ENCODE measurements around the gene SYNGR3. TPM values are rescaled to one million over a fixed set of nuclear protein-coding genes. Genes with fewer than 3 reads are reported as not detected.
A peak's percentile ranks its signal among the peaks of the same experiment; 100 is the strongest.

Gene SYNGR3
- polyA plus RNA-seq, 4 donors: 1.2 to 2.6 (median 2.3) TPM

GRCh38 chr16:2037115-2037514 is 47.3 kb downstream of the SYNGR3 start:
- no peak for DNase-seq (ENCODE audit: low read depth in 4 of 4, low spot score in 3 of 4)

DNA sequence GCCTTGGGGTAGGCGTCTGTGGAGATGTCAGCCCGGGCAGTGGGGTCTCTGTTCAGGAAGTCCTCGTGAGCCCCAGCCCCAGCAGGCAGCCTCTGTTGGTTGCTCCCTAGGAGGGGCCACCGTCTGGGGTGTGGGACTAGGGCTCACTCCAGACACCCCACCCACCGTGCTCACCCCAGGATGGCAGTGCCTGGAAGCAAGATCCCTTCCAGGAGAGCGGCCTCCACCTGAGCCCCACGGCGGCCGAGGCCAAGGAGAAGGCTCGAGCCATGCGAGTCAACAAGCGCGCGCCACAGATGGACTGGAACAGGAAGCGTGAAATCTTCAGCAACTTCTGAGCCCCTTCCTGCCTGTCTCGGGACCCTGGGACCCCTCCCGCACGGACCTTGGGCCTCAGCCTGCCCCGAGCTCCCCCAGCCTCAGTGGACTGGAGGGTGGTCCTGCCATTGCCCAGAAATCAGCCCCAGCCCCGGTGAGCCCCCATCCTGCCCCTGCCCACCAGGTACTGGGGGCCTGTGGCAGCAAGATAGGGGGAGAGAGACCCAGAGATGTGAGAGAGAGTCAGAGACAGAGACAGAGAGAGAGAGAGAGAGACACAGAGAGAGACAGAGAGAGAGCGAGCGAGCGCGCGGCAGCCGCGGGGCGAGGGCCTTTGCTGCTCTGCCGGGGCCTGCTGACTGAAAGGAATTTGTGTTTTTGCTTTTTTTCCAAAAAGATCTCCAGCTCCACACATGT is 48.0 kb downstream of the SYNGR3 start:
- DNase-seq (ENCODE audit: low read depth in 4 of 4, low spot score in 3 of 4): no peak

DNA sequence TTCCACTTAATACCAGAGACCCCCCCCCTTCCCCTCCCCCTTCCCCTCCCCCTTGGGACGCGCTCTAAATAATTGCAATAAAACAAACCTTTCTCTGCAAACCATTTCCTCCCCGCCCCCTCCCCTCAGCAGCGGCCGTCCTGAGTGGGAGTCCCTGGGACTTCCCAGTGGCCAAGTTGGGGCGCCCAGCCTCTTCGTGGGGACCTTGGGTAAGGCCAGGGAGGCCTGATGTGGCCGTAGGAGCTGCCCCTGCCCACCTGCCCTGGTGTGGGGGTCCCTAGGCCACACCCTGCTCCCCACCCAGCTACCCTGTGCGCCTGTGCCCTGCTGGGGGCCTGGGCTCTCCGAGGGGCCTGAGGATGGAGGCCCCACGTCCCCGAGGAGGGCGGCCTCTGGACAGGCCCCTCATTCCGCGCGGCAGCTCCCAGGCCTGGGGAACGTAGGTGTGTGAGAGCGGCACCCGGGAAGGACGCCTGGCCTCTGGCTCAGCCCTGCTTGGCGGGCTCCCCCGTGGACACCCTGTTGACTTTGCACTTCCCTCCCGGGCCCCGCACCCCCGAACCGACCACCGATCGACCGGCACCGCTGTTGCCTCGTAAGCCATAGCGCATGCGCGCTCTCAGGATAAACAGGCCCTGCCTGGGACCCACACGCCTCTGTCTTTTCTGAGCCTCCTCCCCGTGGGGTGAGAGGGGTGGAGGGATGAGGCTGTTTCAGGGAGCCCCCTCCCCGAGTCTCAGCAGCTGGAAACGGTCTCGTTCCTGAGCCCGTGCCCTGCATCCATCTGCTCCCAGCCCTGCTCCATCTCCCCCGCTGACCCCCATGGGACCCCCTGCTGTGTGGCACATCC is 48.8 kb downstream of the SYNGR3 start:
- DNase-seq (ENCODE audit: low read depth in 4 of 4, low spot score in 3 of 4): peak in 2 of 4 donors; percentile 58 to 59

DNA sequence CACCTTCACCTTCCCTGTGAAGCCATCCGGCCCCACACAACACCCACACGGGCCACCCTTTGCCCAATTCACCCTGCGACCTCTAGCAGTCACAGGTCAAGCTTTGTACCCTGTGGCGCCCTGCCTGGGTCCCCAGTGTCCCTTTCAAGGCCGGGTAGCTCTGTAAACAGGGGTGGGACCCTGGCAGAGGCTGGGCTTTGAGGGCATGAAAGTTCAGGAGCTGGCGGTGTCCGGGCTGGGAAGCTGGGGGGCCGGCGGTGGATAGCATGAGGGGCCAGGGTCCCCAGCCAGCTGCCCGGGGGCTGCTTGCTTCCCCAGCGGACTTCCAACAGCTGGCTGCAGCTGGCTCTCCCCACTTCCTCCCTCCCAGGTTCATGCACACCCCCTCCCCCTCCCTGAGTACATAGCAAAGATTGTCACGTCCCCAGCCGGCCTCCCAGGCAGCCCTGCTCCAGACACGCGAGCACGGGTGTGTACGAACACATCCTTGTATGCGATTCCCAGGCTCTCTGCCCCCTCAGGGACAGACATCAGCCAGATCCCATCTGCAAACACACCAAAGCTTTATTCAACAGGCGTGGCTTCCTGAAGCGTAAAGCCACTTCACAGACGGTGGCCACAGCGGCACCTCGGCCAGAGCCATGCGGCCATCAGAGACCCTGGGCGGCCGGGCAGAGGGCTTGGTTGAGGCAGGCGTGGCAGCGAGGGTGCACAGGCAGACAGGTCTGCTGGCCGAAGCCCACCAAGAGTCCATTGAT is 49.7 kb downstream of the SYNGR3 start:
- DNase-seq (ENCODE audit: low read depth in 4 of 4, low spot score in 3 of 4): peak; percentile 80 to 91 (median 82)

- no peak for DNase-seq (ENCODE audit: low read depth in 4 of 4, low spot score in 3 of 4)
Observed at GRCh38 chr16:2040041-2040786, 50.4 kb downstream of the SYNGR3 start.

GRCh38 chr16:2040787-2041522 is 51.2 kb downstream of the SYNGR3 start:
- DNase-seq (ENCODE audit: low read depth in 4 of 4, low spot score in 3 of 4): no peak

- DNase-seq (ENCODE audit: low read depth in 4 of 4, low spot score in 3 of 4): no peak
Observed at GRCh38 chr16:2042171-2042985, 52.6 kb downstream of the SYNGR3 start.

- DNase-seq (ENCODE audit: low read depth in 4 of 4, low spot score in 3 of 4): no peak
Observed at GRCh38 chr16:2042986-2043666, 53.4 kb downstream of the SYNGR3 start.

Other genes with a start within 250 kb of the SYNGR3 start
- 10 to 100 TPM; 23.2 to 49.8 (median 24.3) TPM for gene NME3, start 218.4 kb upstream of the SYNGR3 start, polyA plus RNA-seq (ENCODE audit: insufficient read length in 4 of 4)
- gene EME2, start 217.2 kb upstream of the SYNGR3 start, polyA plus RNA-seq (ENCODE audit: insufficient read length in 4 of 4): 10 to 100 TPM in 1 of 4 donors, 1 to 10 TPM in 3; 6.7 to 10.7 (median 8.6) TPM
- gene MRPS34, start 216.8 kb upstream of the SYNGR3 start, polyA plus RNA-seq (ENCODE audit: insufficient read length in 4 of 4): 10 to 100 TPM; 64.2 to 87.3 (median 66.9) TPM
- 10 to 100 TPM; 34.9 to 58.0 (median 38.5) TPM for gene SPSB3, start 207.4 kb upstream of the SYNGR3 start, polyA plus RNA-seq (ENCODE audit: insufficient read length in 4 of 4)
- 10 to 100 TPM; 36.8 to 62.7 (median 40.5) TPM for gene NUBP2, start 207.0 kb upstream of the SYNGR3 start, polyA plus RNA-seq (ENCODE audit: insufficient read length in 4 of 4)
- 1 to 10 TPM; 2.2 to 4.6 (median 2.7) TPM for gene IGFALS, start 196.3 kb upstream of the SYNGR3 start, polyA plus RNA-seq (ENCODE audit: insufficient read length in 4 of 4)
- gene HAGH, start 163.1 kb upstream of the SYNGR3 start, polyA plus RNA-seq (ENCODE audit: insufficient read length in 4 of 4): 10 to 100 TPM; 34.3 to 51.3 (median 37.5) TPM
- 10 to 100 TPM; 35.4 to 52.7 (median 43.9) TPM for gene FAHD1, start 162.8 kb upstream of the SYNGR3 start, polyA plus RNA-seq (ENCODE audit: insufficient read length in 4 of 4)
- gene MEIOB, start 117.8 kb upstream of the SYNGR3 start, polyA plus RNA-seq (ENCODE audit: insufficient read length in 4 of 4): 1 to 10 TPM in 2 of 4 donors, under 1 TPM in 2; 0.37 to 1.7 (median 1.2) TPM
- under 1 TPM; 0.14 to 0.88 (median 0.32) TPM for gene HS3ST6, start 71.6 kb upstream of the SYNGR3 start, polyA plus RNA-seq (ENCODE audit: insufficient read length in 4 of 4)
- gene MSRB1, start 46.8 kb upstream of the SYNGR3 start, polyA plus RNA-seq (ENCODE audit: insufficient read length in 4 of 4): 10 to 100 TPM; 62.5 to 86.2 (median 67.2) TPM
- under 1 TPM; 0.18 to 0.31 (median 0.21) TPM for gene RPL3L, start 35.3 kb upstream of the SYNGR3 start, polyA plus RNA-seq (ENCODE audit: insufficient read length in 4 of 4)
- gene NDUFB10, start 30.4 kb upstream of the SYNGR3 start, polyA plus RNA-seq (ENCODE audit: insufficient read length in 4 of 4): 100 to 1,000 TPM; 125 to 156 (median 130) TPM
- gene RPS2, start 25.1 kb upstream of the SYNGR3 start, polyA plus RNA-seq (ENCODE audit: insufficient read length in 4 of 4): 1,000 to 10,000 TPM; 1,839 to 2,451 (median 2,117) TPM
- gene RNF151, start 23.1 kb upstream of the SYNGR3 start, polyA plus RNA-seq (ENCODE audit: insufficient read length in 4 of 4): not detected
- gene TBL3, start 17.9 kb upstream of the SYNGR3 start, polyA plus RNA-seq (ENCODE audit: insufficient read length in 4 of 4): 10 to 100 TPM; 26.0 to 47.2 (median 35.0) TPM
- gene NOXO1, start 8.5 kb upstream of the SYNGR3 start, polyA plus RNA-seq (ENCODE audit: insufficient read length in 4 of 4): under 1 TPM; 0.52 to 0.97 (median 0.65) TPM
- gene GFER, start 5.8 kb upstream of the SYNGR3 start, polyA plus RNA-seq (ENCODE audit: insufficient read length in 4 of 4): 10 to 100 TPM; 24.2 to 36.0 (median 27.1) TPM
- 10 to 100 TPM; 17.6 to 27.5 (median 18.1) TPM for gene ZNF598, start 19.9 kb downstream of the SYNGR3 start, polyA plus RNA-seq (ENCODE audit: insufficient read length in 4 of 4)
- 10 to 100 TPM in 1 of 4 donors, 1 to 10 TPM in 3; 3.8 to 10.3 (median 5.5) TPM for gene NPW, start 29.8 kb downstream of the SYNGR3 start, polyA plus RNA-seq (ENCODE audit: insufficient read length in 4 of 4)
- gene NHERF2, start 36.9 kb downstream of the SYNGR3 start, polyA plus RNA-seq (ENCODE audit: insufficient read length in 4 of 4): 100 to 1,000 TPM; 117 to 185 (median 126) TPM
- 10 to 100 TPM; 17.6 to 26.6 (median 19.0) TPM for gene NTHL1, start 57.9 kb downstream of the SYNGR3 start, polyA plus RNA-seq (ENCODE audit: insufficient read length in 4 of 4)
- gene TSC2, start 58.0 kb downstream of the SYNGR3 start, polyA plus RNA-seq (ENCODE audit: insufficient read length in 4 of 4): 100 to 1,000 TPM; 121 to 152 (median 136) TPM
- 100 to 1,000 TPM in 1 of 4 donors, 10 to 100 TPM in 3; 55.0 to 101 (median 69.2) TPM for gene PKD1, start 145.9 kb downstream of the SYNGR3 start, polyA plus RNA-seq (ENCODE audit: insufficient read length in 4 of 4)
- gene RAB26, start 158.7 kb downstream of the SYNGR3 start, polyA plus RNA-seq (ENCODE audit: insufficient read length in 4 of 4): 1 to 10 TPM; 2.0 to 3.5 (median 2.4) TPM
- gene TRAF7, start 165.8 kb downstream of the SYNGR3 start, polyA plus RNA-seq (ENCODE audit: insufficient read length in 4 of 4): 10 to 100 TPM; 53.7 to 63.4 (median 57.5) TPM
- 1 to 10 TPM; 1.2 to 3.1 (median 1.4) TPM for gene CASKIN1, start 206.6 kb downstream of the SYNGR3 start, polyA plus RNA-seq (ENCODE audit: insufficient read length in 4 of 4)
- gene MLST8, start 215.5 kb downstream of the SYNGR3 start, polyA plus RNA-seq (ENCODE audit: insufficient read length in 4 of 4): 10 to 100 TPM; 43.9 to 49.5 (median 46.3) TPM
- gene BRICD5, start 220.9 kb downstream of the SYNGR3 start, polyA plus RNA-seq (ENCODE audit: insufficient read length in 4 of 4): 1 to 10 TPM; 4.1 to 9.2 (median 5.4) TPM
- gene PGP, start 224.9 kb downstream of the SYNGR3 start, polyA plus RNA-seq (ENCODE audit: insufficient read length in 4 of 4): 10 to 100 TPM; 12.7 to 15.5 (median 14.1) TPM
- gene E4F1, start 233.6 kb downstream of the SYNGR3 start, polyA plus RNA-seq (ENCODE audit: insufficient read length in 4 of 4): 10 to 100 TPM; 15.9 to 25.4 (median 16.8) TPM
- 1 to 10 TPM in 2 of 4 donors, under 1 TPM in 2; 0.86 to 1.8 (median 0.95) TPM for gene DNASE1L2, start 246.5 kb downstream of the SYNGR3 start, polyA plus RNA-seq (ENCODE audit: insufficient read length in 4 of 4)

Data from right renal pelvis (tissue), 4 donors.